GM20431 (cell line): ENCODE results near the gene GRIA4.

Source experiments
- in situ Hi-C: fragments of 300-500 bp; cut with MseI, MboI; formaldehyde crosslinking; loops from one replicate; pipeline ENCODE4 v1.15.0; 2020; ENCODE audit warnings: low sequenced_read_pairs; ENCODE audit not compliant: unreplicated experiment

The GRIA4 gene

DNA sequence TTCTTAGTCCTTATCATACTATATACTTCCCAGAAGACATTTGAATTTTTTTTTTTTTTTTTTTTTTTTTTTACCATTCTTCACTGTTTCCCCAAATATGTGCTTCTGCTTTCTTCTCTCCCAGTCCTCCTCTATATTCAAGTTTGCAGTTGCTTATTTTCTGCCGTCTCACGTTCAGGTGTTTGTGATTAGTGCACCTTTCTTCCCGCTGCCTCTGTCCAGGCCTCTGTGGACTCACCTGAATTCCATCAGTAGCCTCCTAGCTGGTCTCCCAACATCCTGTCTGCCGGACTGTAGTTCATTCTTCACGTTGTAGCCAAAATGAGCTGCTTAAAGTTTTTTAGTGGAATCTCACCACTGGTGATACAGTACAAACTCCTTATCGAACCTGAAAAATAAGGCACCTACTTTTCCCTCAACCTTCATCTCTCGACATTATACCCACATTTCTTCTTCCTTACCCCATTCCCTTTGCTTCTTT is 413.0 kb downstream of the GRIA4 start:
- in situ Hi-C loops: no loop called here

DNA sequence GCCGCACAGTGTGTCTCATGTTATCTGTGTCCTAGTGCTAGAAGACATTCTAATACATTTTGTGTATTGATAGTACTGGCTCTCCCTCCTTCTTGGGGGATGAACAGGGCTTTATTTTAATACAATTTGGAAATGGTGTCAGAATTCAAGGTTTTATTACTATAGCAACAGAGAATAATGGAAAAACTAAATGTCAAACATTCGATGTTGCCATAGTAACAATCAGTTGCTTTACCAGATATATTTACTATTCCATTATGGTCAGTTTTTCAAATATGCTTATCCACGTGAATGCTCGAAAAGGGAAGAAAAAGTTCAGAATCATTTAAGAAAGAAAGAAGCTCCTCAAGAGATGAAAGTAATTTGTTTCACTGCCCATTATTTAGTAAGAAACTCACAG is 420.7 kb downstream of the GRIA4 start:
- in situ Hi-C loops: no loop called here

DNA sequence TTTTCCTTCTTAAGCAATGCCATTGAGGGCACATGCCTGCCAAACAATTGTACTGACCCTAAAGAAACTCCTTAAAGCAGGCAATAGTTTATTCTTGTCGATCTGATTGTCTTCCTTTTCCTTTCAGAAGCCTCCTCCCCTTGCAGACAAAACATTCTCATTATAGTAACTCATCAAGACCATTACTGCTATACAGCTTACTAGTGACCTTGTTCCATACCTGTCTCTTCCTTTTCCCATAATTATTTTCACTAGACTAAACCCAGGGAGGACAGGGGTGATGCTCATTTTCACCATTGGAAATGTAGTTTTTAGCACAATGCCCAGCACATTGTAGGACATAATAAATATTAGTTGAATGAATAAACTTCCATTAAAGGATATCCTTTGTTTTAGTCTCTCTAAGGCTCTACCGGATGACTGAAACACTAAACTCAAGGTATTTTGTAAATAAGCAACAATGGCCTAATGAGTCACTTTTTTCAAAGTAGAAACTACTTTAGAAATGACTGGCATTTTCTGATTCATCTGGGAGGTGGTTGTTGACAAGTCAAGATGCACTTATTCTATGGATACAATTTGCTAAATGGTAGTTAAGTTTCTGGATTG is 421.4 kb downstream of the GRIA4 start:
- in situ Hi-C loops: no loop called here
